Measurements from ENCODE around the gene DENND4C.
"Not testable (repeated sequence)": the region's sequence is repeated elsewhere in the genome, so short reads cannot be mapped to it uniquely, and the experiment has no call there.

Gene DENND4C

DNA sequence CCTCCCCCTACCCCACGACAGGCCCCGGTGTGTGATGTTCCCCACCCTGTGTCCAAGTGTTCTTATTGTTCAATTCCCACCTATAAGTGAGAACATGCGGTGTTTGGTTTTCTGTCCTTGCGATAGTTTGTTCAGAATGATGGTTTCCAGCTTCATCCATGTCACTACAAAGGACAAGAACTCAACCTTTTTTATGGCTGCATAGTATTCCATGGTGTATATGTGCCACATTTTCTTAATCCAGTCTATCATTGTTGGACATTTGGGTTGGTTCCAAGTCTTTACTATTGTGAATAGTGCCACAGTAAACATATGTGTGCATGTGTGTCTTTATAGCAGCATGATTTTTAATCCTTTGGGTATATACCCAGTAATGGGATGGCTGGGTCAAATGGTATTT, 35.1 kb downstream of the DENND4C start:
- in situ Hi-C loops (cut with MboI; ENCODE audit: low sequenced_read_pairs), result not testable (repeated sequence)

DNA sequence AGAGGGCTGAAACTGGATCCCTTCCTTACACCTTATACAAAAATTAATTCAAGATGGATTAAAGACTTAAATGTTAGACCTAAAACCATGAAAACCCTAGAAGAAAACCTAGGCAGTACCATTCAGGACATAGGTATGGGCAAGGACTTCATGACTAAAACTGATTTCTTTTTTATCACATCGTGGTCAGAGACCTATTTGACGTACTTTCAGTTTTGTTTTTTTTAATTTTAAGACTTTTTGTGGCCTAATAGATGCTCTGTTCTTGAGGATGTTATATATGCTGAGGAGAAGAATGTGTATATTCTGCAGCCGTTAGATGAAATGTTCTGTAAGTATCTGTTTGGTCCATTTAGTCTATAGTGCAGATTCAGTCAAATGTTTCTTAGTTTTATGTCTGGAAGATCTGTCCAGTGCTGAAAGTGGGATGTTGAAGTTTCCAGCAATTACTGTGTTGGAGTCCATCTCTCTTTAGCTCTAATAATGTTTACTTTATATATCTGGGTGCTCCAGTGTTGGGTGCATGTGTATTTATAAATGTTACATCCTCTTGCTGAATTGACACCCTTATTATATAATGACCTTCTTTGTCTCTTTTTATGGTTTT, 36.4 kb downstream of the DENND4C start:
- in situ Hi-C loops (cut with MboI; ENCODE audit: low sequenced_read_pairs), result not testable (repeated sequence)

DNA sequence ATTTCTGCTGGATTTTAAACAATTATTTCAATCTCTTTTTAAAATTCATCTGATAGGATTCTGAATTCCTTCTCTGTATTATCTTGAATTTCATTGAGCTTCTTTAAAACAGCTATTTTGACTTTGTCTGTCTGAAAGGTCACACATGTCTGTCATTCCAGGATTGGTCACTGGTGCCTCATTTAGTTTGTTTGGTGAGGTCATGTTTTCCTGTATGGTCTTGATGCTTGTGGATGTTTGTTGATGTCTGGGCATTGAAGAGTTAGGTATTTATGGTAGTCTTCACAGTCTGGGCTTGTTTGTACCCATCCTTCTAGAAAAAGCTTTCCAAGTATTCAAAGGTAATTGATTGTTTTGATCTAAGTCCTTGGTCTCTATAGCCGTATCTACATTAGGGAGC, 39.1 kb downstream of the DENND4C start:
- in situ Hi-C loops (cut with MboI; ENCODE audit: low sequenced_read_pairs), result no loop called here

DNA sequence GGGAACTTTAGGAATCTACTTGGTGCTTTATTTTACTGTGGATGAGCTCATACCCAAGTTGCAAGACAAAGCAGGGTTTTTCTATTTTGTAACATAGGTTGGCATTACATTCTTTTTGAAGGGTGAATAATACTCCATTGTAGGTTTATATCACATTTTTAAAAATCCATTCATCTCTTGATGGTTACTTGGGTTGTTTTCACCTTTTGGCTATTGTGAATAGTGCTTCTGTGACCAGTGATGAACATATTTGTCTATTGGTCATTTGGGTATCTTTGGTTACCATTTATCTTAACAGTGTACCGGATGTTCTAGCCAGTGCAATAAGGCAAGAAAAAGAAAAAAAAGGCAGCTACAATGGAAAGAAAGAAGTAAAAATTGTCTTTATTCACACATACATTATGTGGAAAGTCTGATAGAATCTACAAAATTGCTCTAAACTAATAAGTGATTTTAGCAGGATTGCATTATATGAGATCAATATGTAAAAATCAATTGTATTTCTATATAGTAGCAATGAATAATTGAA, 40.0 kb downstream of the DENND4C start:
- in situ Hi-C loops (cut with MboI; ENCODE audit: low sequenced_read_pairs), result no loop called here

GRCh38 chr9:19271081-19271480, 40.6 kb downstream of the DENND4C start:
- in situ Hi-C loops (cut with MboI; ENCODE audit: low sequenced_read_pairs), result no loop called here

DNA sequence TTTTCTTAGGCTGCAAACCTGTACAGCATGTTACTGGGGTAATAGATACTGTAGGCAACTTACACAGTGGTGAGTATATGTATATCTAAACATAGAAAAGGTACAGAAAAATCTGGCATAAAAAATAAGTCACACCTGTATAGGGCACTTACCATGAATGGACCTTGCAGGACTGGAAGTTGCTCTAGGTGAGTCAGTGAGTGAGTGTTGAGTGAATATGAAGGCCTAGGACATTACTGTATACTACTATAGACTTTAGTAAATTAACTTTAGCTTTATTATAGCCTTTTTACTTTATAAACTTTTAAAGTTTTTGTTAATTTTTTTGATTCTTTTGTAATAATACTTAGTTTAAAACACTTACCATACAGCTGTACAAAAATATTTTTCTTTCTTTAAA, 51.3 kb downstream of the DENND4C start:
- in situ Hi-C loops (cut with MboI; ENCODE audit: low sequenced_read_pairs), result no loop called here

- in situ Hi-C loops (cut with MboI; ENCODE audit: low sequenced_read_pairs), result no loop called here
Measured at GRCh38 chr9:19283072-19283710, 52.7 kb downstream of the DENND4C start.

GRCh38 chr9:19284729-19285128, 54.2 kb downstream of the DENND4C start:
- in situ Hi-C loops (cut with MboI; ENCODE audit: low sequenced_read_pairs), result no loop called here

GRCh38 chr9:19286634-19287188, 56.2 kb downstream of the DENND4C start:
- in situ Hi-C loops (cut with MboI; ENCODE audit: low sequenced_read_pairs), result no loop called here

DNA sequence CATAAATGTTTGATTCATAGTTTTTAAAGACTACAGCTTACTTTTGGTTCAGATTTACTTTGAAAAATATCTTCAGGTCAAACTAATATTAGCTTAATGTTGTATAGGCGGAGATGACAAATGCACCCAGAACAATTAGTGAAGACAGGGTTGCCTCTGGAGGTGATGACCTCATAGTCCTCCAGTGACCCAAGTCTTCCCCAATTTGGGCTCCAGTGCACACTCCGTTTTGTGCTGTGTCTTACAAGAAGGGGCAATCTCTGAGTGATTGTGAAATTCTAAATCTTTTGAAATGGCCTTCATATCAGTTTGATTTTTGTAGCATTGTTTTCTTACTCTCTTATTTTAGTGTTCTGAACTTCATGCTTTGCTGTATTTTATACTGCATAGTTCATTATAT, 57.6 kb downstream of the DENND4C start:
- in situ Hi-C loops (cut with MboI; ENCODE audit: low sequenced_read_pairs), result no loop called here

DNA sequence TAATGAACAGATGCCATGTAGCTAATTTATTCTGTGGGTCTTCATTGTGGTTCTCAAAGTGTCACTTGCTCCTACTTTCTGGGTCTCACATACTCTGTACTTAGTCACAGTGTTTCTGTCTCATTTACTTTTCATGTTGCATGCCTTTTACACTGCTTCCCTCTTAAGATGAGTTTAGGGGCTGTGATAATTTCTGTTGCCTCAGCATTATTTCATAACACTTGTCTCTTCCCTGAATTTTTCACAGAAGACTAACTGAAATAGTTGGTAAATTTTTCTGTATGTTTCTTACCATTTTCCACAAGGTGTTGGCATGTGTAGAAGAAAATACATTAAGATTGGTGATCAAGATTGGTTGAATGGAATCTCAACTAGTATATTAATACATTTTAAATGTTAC, 59.6 kb downstream of the DENND4C start:
- in situ Hi-C loops (cut with MboI; ENCODE audit: low sequenced_read_pairs), result no loop called here

DNA sequence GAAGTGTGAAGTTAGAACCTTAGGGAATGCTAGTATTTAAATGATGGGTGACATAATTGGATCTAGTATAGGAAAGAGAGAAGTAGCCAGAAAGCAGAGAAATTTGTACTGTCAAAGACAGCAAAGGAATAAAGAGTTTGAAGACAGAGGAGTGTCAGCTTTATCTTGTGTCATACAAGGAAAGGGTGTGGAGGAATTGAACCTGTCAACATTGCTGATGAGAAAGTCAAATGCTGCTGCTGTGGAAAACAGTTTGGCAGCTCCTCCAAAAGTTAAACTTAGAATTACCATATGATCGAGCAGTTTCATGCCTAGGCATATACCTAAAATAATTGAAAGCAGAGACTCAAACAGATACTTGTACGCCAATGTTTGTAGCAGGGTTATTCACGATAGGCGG, 63.7 kb downstream of the DENND4C start:
- in situ Hi-C loops (cut with MboI; ENCODE audit: low sequenced_read_pairs), result no loop called here

DNA sequence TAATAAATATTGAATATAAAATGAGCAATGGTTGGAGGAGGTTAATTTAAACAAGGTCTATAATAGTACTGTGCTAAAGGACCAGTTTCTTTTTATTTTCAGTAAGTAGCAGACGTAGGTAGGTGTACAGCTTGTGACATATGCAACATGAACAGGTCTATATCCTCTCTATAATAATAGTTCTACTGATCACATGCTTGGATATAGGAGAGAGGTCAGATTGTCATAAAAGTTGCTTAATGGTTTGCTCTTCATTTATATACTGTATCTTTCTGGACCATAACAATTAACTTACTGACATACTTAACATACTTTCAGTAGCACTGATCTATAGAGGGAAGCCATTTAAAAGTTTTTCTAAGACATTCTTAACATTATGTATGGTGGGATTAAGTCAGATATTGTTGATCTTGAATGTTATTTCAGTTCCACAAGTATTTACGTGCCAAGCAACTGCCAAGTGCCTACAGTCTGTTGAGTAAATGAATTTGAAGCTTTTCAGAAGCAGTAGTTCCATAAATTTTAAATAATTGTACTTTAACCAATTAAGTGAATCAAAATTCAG, 68.0 kb downstream of the DENND4C start:
- in situ Hi-C loops (cut with MboI; ENCODE audit: low sequenced_read_pairs), result no loop called here

GRCh38 chr9:19303216-19303615, 72.7 kb downstream of the DENND4C start:
- in situ Hi-C loops (cut with MboI; ENCODE audit: low sequenced_read_pairs), result no loop called here

- in situ Hi-C loops (cut with MboI; ENCODE audit: low sequenced_read_pairs), result no loop called here
Measured at GRCh38 chr9:19306568-19306967, 76.1 kb downstream of the DENND4C start.

DNA sequence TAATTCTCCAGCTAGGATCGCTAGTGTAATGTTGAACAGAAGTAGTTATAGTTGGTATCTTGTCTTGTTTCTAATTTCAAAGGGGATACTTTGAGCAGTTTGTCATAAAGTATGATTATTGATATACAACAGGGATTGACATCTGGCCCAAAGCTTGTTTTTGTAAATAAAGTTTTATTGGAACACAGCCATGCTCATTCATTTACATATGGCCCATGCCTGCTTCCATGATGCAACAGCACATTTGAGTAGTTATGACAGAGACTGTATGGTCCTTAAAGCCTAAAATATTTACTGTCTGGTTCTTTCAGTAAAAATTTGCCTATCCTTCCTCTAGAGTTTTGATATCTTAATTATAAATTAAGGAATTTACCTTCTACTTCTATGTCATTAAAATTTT, 79.8 kb downstream of the DENND4C start:
- in situ Hi-C loops (cut with MboI; ENCODE audit: low sequenced_read_pairs), result no loop called here

DNA sequence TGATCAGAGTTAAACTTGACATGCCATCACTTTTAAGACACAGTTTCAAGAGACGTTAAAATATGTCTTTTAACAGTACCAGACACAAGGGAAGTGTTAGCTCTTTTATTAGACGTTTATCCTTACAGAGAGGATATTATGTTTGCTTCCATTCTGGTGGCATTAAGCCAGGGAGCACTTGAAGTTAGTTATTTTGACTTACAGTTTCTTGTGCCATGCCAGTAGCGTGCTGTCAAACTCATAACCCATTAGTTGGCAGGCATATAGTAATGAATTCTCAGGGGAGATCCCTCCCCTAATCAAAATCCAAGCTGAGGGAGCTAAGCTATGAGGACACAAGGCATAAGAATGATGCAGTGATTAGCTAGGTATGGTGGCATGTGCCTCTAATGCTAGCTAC, 83.1 kb downstream of the DENND4C start:
- in situ Hi-C loops (cut with MboI; ENCODE audit: low sequenced_read_pairs), result no loop called here

GRCh38 chr9:19320495-19320894, 90.0 kb downstream of the DENND4C start:
- in situ Hi-C loops (cut with MboI; ENCODE audit: low sequenced_read_pairs), result no loop called here

DNA sequence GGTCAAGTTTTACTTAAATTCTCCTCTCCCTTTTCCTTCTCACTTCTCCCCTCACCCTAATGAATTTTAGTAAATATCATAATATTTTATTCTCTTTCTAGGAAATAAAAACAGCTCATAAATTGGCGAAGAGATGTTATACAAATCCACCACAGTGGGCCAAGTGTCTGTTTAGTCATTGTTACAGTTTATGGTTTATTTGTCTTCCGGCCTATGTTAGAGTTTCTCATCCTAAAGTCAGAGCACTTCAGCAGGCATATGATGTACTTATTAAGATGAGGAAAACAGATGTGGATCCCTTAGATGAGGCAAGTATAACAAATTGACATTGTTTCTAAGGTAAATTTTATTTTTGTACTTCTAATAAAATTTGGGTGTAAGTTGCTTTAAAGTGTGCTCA, 101.4 kb downstream of the DENND4C start:
- in situ Hi-C loops (cut with MboI; ENCODE audit: low sequenced_read_pairs), result no loop called here

DNA sequence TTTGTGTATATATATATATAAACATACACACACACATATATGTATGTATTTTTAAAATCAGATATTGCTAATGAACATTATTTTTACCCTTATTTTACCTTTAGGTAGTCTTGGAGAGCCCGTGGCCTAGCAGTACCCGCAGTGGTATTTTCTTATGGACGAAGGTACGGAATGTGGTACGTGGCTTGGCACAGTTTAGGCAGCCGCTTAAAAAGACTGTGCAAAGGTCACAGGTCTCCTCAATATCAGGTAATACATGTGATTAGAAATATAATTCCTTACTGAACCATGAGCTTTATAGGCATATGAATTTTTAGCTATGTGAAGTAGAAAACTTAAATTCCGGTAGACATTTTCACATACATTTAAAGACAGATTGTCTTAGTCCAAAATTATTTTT, 105.7 kb downstream of the DENND4C start:
- in situ Hi-C loops (cut with MboI; ENCODE audit: low sequenced_read_pairs), result no loop called here

GRCh38 chr9:19342947-19343346, 112.5 kb downstream of the DENND4C start:
- in situ Hi-C loops (cut with MboI; ENCODE audit: low sequenced_read_pairs), result no loop called here

- in situ Hi-C loops (cut with MboI; ENCODE audit: low sequenced_read_pairs), result no loop called here
Measured at GRCh38 chr9:19358701-19359100, 128.2 kb downstream of the DENND4C start.

Measured in HL-60/S4 treated with phorbol 12-myristate 13-acetate at 8.2 ng/mL for 4 days and 3 days (cell line).